AG08396 (cell line): ENCODE data around the gene RASIP1.

Source experiments
- DNase-seq: peaks from one replicate; pipeline ENCODE4 v3.0.0; 2012; ENCODE audit warnings: low spot score, mixed read lengths

The RASIP1 gene

DNA sequence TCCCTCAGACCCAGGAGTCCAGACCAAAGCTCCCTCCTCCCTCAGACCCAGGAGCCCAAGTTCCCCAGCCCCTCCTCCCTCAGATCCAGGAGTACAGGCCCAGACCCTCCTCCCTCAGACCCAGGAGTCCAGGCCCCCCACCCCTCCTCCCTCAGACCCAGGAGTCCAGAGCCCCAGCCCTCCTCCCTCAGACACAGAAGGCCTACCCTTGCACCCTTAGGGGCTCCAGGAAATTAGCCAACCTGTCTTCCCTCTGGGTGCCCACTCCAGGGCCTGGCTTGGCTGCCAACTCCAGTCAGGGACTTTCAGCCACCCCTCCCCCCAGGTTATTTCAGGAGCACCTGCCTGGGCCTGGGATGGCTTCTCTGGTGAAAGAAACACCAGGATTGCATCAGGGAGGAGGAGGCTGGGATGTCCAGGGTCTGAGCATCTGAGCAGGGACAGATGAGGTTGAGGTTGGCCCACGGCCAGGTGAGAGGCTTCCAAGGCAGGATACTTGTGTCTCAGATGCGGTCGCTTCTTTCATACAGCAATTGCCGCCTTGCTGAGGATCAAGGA, 14.8 kb upstream of the RASIP1 start, which contains the start of gene FGF21:
Gene FGF21, plus strand, starts transcription at position 441 of the 558 bp plus-strand sequence. CDS start 713 bp downstream, outside the sequence.
- no peak for DNase-seq

DNA sequence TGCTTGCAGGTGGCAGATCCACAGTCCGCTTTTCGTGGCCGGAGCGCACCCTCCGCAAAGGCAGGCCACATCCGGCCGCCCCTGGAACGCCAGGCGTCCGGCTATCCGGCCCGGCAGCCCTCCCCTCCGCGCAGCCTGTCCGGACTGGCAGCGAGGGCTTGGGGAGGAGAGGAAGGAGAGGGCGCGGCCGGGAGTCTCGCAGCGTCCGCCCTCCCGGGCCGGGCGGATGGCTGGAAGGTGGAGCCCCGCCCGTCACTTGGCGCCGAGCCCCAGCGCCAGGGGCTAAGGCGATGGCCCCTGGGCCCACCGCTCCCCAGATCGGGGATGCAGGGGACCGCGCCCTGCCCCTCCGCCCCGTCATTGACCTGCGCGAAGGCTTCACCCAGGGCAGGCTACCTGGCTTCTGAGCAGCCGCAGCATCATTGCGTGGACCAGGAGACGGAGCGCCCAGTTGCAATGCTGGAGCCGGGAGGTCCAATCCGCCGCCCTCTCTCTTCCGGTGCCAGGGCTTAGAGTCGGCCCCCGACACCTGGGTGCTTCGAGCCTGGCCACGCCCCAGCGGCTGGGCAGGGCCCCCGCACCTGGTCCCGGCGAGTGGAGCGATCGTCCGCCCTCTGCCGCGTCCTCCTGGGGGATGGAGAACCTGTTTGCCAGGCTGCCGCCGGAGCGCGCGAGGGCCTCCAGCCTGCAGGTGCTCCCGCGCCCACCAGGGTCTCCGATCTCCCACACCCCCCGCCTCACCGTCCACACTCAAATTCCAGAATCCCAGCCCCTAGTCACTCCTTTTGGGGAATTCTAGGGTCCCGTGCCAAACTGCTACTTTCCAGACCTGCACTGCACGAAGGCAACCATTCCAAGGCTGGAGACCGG, 12.3 kb upstream of the RASIP1 start, which contains the start of gene FUT1:
Gene FUT1, minus strand, starts transcription at position 146 of the 870 bp plus-strand sequence. CDS start 1,360 bp downstream, outside the sequence.
- DNase-seq: peak; percentile 66

DNA sequence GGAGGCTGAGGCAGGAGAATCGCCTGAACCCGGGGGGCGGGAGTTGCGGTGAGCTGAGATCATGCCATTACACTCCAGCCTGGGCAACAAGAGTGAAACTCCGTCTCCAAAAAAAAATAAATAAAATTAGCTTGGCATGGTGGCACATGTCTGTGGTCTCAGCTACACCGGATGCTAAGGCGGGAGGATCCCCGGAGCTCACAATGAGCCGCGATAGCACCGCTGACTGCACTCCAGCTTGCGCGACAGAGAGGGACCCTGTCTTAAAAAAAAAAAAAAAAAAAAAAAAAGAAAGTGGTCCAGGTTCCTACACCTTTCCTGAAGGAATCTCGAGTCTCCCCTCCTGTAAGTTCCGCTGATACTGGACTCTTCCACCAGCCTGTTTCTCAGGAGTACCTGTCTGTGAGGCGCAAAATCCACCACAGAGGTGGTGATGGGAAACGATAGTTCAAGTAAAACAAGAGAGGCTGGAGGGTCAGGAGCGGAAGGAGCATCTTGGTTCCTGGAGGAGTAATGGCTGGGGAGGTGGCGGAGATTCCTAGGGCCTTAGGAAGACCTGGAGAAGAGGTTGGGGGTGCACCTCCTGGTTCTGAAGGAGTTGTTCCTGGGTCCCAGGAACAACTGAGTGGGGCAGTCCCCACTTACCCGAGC, 11.6 kb upstream of the RASIP1 start:
- DNase-seq: no peak

DNA sequence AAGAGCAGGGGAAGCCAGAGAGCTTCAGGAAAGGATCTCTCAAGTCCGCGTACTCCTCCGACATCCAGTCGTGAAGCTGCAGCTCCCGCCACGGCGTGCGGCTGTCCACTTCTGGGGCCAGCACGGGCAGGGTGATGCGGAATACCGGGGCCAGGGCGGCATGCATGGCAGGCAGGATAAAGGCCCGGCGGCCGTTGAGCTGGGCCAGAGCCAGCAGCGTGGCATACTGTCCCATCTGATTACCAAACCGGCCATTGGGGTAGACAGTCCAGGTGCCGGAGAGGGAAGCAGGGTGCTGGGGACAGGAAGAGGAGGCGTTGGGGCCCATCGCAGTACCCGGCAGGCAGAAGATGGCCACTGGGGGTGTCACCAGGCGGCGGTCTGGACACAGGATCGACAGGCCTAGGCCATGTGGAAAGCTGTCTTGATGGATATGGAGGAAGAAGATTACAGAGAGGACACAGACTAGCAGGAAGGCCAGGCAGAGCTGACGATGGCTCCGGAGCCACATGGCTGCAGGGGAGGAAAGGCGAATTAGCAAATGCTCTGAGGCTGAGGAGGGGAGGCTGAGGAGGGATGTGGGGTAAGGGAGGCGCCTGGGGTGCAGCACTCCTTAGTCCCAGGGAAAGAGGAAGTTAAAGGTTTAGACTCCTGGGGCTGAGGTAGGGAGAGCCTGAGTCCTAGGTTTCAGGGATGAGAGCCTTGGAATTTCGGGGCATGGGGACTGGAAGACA, 10.5 kb upstream of the RASIP1 start:
- no peak for DNase-seq

DNA sequence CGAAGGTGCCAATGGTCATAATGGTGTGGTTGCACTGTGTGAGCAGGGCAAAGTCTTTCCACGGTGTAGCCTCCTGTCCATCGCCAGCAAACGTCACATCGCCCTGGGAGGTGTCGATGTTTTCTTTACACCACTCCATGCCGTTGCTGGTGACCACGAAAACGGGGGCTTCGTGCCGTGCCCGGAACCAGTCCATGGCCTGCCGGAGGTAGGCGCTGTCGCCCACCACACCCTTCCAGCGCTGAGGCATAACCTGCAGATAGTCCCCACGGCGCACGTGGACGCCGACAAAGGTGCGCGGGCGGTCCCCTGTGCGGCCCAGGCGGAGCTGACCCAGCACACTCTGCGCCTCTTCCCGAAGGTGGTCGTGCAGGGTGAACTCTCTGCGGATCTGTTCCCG, 9.9 kb upstream of the RASIP1 start:
- no peak for DNase-seq

DNA sequence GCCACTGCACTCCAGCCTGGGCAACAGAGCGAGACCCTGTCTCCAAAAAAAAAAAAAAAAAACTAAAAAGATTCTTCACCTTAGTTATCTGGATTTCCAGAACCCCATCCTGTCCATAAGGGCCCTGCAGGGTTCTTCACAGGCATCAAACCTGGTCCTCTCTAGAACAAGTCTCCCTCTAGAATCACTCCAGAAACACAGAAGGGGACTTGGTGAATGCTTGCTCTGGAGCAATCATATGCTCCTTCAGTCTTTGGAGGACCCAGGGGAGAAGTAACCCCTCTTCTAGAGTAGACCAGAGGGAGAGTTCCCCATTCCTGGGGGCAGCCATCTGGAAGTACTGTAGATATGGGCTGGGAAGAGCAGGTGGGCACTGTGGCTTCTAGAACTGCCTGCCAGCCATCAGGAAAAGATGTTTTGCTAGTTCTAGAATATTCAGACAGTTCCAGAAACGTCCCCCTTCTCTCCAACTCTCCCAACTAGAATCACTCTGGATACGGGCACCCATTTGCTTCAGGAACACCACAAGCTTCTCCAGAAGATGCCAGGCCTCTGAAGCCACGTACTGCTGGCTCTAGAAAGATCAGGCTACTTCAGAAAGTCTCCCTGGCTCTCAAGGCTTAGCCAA, 9.3 kb upstream of the RASIP1 start:
- no peak for DNase-seq

DNA sequence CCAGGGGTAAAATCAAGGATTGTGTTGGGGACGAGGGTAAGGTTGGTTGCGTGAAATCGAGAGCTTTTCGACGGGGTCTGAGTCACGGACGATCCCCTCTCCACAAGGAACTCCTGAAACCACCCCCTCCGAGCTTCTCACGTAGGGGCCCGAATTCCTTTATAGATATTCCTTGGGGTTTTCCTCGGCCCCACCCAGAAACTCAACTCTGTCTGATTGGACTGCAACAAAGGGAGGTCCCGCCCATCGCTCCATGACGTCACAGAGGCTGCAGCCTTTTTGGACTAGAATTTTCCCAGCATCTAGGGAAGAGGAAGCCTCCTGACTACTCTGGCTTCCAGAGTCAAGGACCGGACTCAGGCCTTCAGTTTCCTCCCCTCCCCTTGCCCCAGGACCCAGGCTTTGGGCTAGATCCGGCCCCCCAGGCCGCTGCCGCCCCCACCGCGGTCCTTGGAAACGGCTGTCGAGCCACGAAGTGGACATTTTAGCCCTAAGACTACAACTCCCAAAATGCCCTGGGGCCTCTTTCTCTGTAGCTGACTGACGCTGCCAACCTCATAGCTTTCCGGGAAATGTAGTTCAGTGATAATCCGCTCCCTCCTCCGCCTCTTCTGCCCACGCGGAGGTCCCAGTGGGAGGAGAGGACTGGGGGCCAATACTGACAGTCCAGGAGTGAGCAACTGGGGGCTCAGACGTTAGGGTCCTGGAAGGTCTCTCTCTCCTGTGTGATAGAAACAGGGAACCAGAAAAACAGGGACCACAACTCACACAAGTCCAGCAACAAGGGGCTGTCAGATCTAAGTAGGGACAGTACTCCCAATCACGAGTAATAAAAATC, 6.5 kb upstream of the RASIP1 start, which contains the start of gene IZUMO1:
Gene IZUMO1, minus strand, starts transcription at position 172 of the 838 bp plus-strand sequence. CDS start 1,050 bp downstream, outside the sequence.
- DNase-seq: peak; percentile 89

DNA sequence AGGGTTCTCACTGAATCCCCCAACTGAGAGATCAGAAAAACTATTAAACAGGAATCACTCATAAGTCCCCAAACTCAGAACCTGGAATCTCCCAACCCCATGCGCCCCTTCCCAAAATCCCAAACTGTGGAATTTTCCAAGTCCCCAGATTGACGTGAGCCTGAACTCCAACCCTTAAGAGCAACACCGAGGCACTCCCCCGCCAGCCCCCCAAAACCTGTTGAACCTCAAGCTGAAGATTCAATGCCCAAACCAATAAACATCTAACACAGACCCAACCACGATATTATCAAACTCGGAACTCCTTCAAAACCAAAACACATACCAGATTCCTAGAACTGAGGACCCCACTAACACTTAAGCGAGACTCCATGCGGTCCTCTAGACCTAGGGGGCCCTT, 5.7 kb upstream of the RASIP1 start:
- no peak for DNase-seq

DNA sequence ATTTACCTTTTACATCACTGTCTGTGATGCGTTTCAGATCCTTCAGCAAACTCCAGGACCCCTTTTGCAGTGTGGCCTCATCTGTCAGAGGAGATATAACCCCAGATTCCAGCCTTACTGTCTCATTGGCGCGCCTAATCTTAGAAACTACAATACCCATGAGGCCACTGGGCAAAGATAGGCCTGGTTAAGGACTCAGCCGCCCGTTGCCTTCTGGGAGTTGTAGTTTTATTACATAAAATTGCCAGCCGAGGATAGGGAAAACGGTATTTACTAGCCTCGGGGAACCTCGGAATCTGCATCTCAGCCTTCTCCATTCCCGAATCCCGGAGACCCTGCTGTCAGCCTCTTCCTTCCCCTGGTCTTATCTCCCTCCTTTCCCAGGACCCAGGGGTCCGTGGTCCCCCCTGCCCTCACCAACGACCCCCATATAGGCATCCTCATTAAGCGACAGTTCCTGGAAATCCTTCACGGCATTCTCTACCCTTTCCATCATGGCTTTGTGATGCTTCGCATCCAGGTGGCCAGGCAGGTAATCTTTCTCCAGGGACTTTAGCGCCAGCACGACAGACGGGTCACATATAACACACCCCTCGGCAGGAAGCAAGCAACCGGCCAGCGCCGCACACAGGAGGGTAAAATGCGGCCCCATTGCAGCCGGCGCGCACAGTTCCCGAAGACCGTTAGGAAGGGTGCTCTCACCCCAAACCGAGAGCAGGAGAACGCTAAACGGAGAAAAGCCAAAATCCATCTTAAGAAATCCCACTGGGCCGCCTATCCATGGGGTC, 5.0 kb upstream of the RASIP1 start:
- DNase-seq: peak; percentile 85

DNA sequence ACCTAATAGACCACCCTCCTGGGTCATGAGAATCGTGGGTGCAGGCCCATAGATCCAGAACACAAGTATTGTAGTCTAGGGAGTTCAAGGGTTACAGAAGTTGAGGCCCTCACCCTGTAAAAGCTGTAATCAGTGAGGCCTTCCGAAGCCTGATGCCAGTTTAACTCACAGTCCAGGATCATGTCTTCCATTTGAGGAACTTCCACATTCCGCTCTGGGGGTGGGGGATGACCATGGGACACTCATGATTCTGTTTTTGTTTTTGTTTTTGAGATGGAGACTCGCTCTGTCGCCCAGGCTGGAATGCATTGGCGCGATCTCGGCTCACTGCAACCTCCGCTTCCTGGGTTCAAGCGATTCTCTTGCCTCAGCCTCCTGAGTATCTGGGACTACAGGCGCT, 1.7 kb upstream of the RASIP1 start:
- no peak for DNase-seq

DNA sequence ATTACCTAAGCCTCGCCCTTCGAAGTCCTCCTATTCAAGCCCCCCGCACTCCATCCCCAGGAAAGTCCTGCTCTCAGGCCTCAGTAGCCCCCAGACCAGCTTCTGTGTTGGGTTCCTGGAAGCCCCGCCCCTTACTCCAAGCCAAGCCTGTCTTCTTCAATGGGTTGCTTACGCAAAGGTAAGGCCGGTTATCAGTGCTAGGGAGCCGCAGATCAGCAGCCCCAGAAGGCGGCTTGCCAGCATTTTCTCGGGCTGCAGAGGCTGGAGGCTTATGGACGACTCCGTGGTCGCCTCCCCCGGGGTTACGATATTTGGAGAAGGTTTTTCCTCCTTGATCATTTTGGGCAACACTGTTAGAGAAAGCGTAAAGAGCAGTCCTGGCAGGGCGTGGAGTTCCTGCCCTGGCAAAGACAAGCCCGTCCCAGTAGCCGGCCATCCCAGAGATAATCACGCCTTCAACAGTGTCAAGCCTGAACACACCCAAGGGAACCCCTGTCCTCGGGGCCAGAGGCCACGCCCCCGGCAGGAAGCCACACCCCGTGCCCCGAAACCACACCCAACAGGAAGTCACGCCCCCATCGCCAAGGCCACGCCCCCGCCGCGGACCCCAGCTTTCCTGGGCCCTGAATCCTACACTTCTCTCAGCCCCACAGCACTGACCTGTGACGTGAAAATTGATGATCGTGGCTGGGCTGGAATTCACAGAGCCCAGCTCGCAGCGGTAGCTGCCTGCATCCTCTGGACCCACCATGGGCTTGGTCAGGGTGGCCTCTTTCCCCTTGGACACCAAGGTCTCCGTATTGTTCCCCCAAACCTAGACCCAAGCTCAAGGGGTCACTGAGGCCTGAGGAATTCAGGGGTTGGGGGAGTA, 954 bp upstream of the RASIP1 start:
- no peak for DNase-seq

DNA sequence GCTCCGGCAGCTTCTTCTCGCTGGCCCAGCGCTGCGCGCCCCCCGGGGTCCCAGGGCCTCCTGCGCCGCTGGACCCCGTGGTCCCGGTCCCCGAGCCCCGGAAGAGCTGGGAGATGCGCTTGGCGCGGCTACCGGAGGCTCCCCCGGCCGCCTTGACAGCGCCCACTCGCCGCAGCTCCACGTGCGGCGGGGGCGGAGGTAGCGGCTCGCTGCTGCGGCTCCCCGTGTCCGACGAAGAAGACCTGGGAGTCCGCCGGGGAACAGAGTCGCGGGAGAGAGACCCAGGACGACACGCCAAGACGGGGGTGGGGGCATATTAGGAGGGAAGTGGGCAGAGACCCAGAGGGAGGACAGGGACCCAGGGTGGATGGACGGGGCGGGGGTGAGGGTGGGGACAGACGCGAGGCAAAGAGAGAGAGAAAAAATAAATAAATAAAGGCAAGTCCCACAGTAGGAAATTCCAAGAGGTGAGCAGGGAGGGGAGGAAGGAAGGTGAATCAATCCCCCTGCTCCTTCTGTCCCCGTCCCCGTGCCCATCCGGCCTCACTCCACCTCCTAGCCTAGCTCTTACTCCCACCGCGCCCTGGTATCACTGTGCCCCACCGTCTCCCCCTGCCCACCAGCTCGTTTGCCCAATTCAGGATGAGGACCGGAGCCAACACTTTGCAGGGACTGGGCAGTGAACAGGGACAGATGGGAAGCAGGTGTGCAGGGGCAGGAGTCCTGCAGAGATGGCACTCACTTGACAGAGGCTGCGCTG, 826 bp downstream of the RASIP1 start:
- DNase-seq: no peak

DNA sequence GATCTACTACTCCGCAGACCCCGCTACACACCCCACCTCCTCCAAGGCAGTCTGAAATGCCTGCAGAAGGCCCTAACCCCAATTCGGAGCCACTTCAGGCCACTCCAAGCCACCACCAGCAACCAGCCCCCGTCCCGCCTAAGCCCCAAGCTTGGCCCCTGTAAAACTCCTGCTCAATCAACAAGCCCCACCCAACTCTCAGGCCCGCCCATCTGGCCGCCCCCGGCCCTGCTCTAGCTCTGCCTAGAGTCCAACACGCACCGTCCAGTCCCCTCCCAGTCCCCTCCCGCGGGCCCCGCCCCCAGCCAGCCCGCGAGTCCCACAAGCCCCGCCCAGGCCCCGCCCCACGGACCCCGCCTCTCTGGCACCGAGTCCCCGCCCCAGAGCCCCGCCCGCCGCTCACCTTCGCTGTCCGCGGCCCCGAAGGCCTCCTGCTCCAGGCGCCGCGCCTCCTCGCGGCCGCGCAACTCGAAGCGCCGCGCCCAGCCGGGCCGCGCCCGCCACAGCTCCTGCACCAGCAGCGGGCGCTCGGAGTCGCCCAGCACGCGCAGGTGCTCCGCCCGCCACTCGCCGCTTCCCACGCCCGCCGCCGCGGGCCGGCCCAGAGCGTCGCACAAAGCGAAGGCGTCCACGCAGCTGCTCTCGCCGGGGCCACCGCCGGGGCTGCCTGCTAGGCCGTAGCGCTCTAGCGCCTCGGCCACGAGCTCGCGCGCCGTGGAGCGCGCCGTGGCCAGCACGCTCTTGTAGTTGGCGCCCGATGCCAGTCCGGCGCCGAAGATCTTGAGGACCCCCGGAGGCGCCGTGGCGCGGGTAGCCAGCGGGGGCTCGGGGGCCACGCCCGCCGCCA, 1.6 kb downstream of the RASIP1 start:
- peak; percentile 94 for DNase-seq

DNA sequence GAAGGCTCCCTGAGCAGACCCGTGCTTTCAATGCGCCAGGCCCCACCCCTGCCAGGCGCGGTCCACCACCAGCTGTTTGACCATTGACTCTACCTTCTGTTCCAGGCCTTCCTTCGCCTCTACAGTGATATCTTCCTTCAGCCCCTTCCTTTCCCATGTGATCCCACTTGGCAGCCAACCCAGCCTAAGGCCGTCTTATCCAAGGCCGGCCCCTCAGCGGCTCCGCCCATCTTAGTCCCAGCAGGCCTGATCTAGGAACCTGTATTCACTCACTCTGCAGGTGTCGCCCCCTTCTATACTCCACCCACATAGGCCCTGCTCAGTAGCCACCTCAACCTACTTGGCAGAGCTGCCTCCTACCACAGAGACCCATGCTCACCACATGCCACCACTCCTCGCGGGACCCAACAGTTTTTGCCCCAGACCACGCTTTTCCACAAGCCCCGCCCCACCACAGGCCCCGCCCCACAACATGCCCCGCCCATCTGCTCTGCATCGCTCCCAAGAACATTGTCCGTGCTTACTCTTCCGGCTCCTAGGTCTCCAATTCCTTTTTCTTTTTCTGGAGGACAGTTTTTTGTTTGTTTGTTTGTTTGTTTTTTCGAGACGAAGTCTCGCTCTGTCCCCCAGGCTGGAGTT, 2.9 kb downstream of the RASIP1 start:
- DNase-seq: no peak

DNA sequence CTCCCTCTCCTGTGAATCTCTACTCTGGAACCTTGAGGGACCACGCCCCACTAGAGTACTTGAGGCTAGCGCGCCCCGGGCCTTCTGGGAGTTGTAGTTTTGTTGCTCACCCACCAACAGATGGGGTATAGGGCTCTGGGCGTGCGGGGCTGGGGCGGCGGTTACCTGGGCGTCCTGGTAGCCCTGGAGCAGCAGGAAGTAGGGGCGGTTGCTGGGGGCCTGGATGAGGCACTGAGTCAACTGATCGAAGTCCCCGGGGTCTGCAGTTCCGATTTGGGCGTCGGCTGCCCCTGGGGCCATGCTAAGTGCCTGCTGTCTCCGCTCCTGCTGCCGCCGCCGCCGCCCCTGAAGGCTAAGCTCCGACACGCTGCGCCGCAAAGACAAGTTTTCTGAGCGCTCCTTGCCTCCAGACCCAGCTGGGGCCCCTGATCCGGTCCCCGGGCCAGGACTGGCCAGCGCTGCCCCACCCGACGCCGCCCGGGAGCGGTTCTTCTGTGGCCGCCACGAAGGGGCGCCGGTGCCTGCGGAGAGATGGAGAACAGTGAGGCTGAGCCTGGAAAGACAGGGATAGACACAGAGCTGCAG, 5.3 kb downstream of the RASIP1 start:
- peak; percentile 48 for DNase-seq

DNA sequence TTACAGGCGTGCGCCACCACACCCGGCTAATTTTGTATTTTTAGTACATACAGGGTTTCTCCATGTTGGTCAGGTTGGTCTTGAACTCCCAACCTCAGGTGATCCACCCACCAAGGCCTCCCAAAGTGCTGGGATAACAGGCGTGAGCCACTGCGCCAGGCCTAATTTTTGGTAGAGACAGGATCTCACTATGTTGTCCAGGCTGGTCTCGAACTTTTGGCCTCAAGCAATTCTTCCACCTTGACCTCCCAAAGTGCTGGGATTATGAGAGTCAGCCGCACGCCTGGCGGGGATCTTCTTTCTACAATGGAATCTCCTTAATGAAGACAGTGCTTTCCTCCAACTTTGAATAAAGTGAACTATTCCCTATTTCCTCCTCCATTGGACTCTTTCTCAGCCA, 5.8 kb downstream of the RASIP1 start:
- DNase-seq: no peak
